SU-DHL-6 (cell line): ENCODE results near the gene PCYOX1L.

Source experiments
- EZH2phosphoT487 ChIP-seq: fragments of 200-600 bp; sonication (generic), shearing (Covaris generic); conservative IDR thresholded peaks from 2 replicates; pipeline ENCODE4 v1.6.1; 2018; ENCODE audit warnings: mild to moderate bottlenecking, antibody characterized with exemption, low read length, moderate library complexity, mixed read lengths
- TF ChIP-seq, protein P1 (sequence below): fragments of 200-600 bp; sonication (generic); IDR thresholded peaks from one replicate; pipeline ENCODE4 v1.5.1; 2017; ENCODE audit warnings: antibody characterized with exemption, mild to moderate bottlenecking, low read length, moderate library complexity; ENCODE audit not compliant: insufficient read depth, poor library complexity, severe bottlenecking

DNA sequence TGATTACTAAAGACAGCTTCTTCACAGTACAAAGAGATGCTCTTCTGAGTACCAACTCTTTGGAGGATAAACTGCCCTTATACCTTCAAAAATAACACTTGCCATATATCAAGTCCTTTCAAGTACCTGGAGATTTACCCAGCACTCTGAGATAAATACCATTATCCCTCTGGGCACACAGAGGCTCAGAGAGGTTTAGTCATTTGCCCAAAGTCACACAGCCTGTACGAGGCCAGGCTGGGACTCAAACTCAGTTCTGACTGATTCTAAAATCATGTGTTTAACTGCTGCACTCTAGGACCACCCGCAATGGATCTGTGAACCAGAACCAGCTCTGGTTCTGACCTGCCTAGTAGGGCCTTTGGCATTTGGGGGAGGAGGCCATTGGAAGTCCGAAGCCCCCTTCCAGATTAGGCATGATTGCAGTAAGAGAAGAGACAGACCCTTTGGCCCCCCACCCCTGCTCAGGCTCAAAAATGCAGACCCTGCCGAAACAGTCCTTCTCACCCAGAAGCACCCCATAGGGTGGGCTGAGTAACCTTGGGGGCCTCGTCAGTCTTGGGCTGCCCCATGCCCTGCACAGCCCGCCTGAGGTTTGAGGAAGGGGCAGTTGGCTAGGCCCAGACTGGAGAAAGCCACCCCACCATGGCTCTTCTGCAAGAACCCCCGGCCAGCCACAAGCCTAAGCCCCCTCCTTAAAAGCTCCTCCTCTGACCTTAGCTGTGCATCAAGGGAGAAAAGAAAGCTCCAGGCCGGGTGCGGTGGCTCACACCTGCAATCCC, 54.1 kb downstream of the PCYOX1L start:
- TF ChIP-seq EZH2phosphoT487 = no peak
- TF ChIP-seq, protein P1, sequence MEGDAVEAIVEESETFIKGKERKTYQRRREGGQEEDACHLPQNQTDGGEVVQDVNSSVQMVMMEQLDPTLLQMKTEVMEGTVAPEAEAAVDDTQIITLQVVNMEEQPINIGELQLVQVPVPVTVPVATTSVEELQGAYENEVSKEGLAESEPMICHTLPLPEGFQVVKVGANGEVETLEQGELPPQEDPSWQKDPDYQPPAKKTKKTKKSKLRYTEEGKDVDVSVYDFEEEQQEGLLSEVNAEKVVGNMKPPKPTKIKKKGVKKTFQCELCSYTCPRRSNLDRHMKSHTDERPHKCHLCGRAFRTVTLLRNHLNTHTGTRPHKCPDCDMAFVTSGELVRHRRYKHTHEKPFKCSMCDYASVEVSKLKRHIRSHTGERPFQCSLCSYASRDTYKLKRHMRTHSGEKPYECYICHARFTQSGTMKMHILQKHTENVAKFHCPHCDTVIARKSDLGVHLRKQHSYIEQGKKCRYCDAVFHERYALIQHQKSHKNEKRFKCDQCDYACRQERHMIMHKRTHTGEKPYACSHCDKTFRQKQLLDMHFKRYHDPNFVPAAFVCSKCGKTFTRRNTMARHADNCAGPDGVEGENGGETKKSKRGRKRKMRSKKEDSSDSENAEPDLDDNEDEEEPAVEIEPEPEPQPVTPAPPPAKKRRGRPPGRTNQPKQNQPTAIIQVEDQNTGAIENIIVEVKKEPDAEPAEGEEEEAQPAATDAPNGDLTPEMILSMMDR = no peak
